B cell (primary cell): ENCODE results near the gene CRYZ. TPM values are rescaled to one million over a fixed set of nuclear protein-coding genes. Genes with fewer than 3 reads are reported as not detected.
"Not testable (repeated sequence)": the region's sequence is repeated elsewhere in the genome, so short reads cannot be mapped to it uniquely, and the experiment has no call there.

Experiments used
- ATAC-seq: fragments of 200-7000 bp; cut with Tn5 transposase; one replicate; pipeline ENCODE4 v1.10.0; 2021; ENCODE audit warnings: low read depth, mild to moderate bottlenecking, moderate number of reproducible peaks, moderate library complexity
- CTCF ChIA-PET: fragments of 350-600 bp; sonication (Branson Sonifier 250); formaldehyde crosslinking; loops from one replicate; lab custom pipeline; 2021; ENCODE audit warnings: antibody characterized with exemption, inconsistent platforms; lab: Charles Lee
- POLR2A ChIA-PET: fragments of 350-600 bp; sonication (Branson Sonifier 250); formaldehyde crosslinking; loops from one replicate; lab custom pipeline; 2021; ENCODE audit warnings: antibody characterized with exemption; lab: Charles Lee
- DNase-seq: peaks from one replicate; pipeline ENCODE4 v3.0.0; 2013
- H2AFZ ChIP-seq: 2 replicates; pipeline ENCODE4 v1.6.1; 2012; ENCODE audit warnings: mild to moderate bottlenecking, low read depth, low read length; ENCODE audit not compliant: insufficient read depth, poor library complexity, severe bottlenecking
- H3K27ac ChIP-seq, 2 donors: 1 replicate in 1 of 2; 2 replicates in 1 of 2; pipeline ENCODE4 v1.5.1; 2012 to 2013; ENCODE audit warnings: low read length in 2 of 2, mild to moderate bottlenecking in 2 of 2, moderate library complexity in 1 of 2
- H3K27me3 ChIP-seq, 4 experiments: fragments of 200-600 bp in 1 of 4; sonication (generic) in 1 of 4; replicated peaks in 1 of 4; 1 replicate in 2 of 4; 2 replicates in 2 of 4; pipeline versions ENCODE4 v1.6.1 to v1.7.0; 2013 to 2016; ENCODE audit warnings: low read length in 3 of 4, mild to moderate bottlenecking in 2 of 4, mixed read lengths in 1 of 4, moderate library complexity in 1 of 4; ENCODE audit not compliant: insufficient read depth in 4 of 4, control insufficient read depth in 3 of 4; ENCODE audit errors: control extremely low read depth in 1 of 4
- H3K36me3 ChIP-seq, 2 experiments: replicated peaks in 1 of 2; 1 replicate in 1 of 2; 2 replicates in 1 of 2; pipeline versions ENCODE4 v1.6.1 to v1.7.1; 2013; ENCODE audit warnings: low read length in 1 of 2; ENCODE audit not compliant: insufficient read depth in 2 of 2, control insufficient read depth in 1 of 2; ENCODE audit errors: control extremely low read depth in 1 of 2, extremely low read depth in 1 of 2
- H3K4me1 ChIP-seq, 2 donors: fragments of 200-600 bp in 1 of 2; sonication (generic) in 1 of 2; 1 replicate in 1 of 2; 2 replicates in 1 of 2; pipeline versions ENCODE4 v1.5.1 to v1.6.1; 2013 to 2017; ENCODE audit warnings: low read length in 2 of 2; ENCODE audit not compliant: control insufficient read depth in 2 of 2, insufficient read depth in 2 of 2
- H3K4me2 ChIP-seq: replicated peaks from 2 replicates; pipeline ENCODE3; 2012; ENCODE audit warnings: mild to moderate bottlenecking, low read depth, low read length; ENCODE audit not compliant: poor library complexity, severe bottlenecking
- H3K4me3 ChIP-seq, 5 experiments: fragments of 200-600 bp in 1 of 5; sonication (generic) in 1 of 5; 1 replicate in 3 of 5; 2 replicates in 2 of 5; pipeline versions ENCODE4 v1.5.1 to v1.7.0; 2011 to 2016; ENCODE audit warnings: low read length in 4 of 5, mild to moderate bottlenecking in 4 of 5, low read depth in 2 of 5, control low read depth in 1 of 5, moderate library complexity in 1 of 5; ENCODE audit not compliant: insufficient read depth in 1 of 5; ENCODE audit errors: control extremely low read depth in 1 of 5, extremely low read depth in 1 of 5
- H3K79me2 ChIP-seq: fragments of 200-600 bp; sonication (generic); one replicate; pipeline ENCODE4 v1.6.0; 2016; ENCODE audit warnings: low read length; ENCODE audit not compliant: control insufficient read depth, insufficient read depth
- H3K9ac ChIP-seq: fragments of 200-600 bp; sonication (generic); 2 replicates; pipeline ENCODE4 v1.6.1; 2017; ENCODE audit warnings: mild to moderate bottlenecking, low read length, moderate library complexity
- H3K9me3 ChIP-seq, 3 donors: one replicate each; pipeline versions ENCODE4 v1.6.1 to v1.7.1; 2013; ENCODE audit warnings: low read length in 2 of 3; ENCODE audit not compliant: control insufficient read depth in 2 of 3, insufficient read depth in 1 of 3; ENCODE audit errors: control extremely low read depth in 1 of 3
- H4K20me1 ChIP-seq: 2 replicates; pipeline ENCODE4 v1.6.0; 2012; ENCODE audit warnings: mild to moderate bottlenecking, low read length; ENCODE audit not compliant: insufficient read depth, control insufficient read depth, poor library complexity, severe bottlenecking
- H3K27ac Mint-ChIP-seq: one replicate; pipeline ENCODE4 v1.8.0; 2021; ENCODE audit warnings: mixed read lengths
- H3K27me3 Mint-ChIP-seq: one replicate; pipeline ENCODE4 v1.8.0; 2021; ENCODE audit warnings: mixed read lengths
- H3K4me1 Mint-ChIP-seq: one replicate; pipeline ENCODE4 v1.8.0; 2021; ENCODE audit warnings: mixed read lengths
- H3K4me3 Mint-ChIP-seq: one replicate; pipeline ENCODE4 v1.8.0; 2021; ENCODE audit warnings: mixed read lengths
- H3K9me3 Mint-ChIP-seq: one replicate; pipeline ENCODE4 v1.8.0; 2022; ENCODE audit warnings: mixed read lengths; ENCODE audit not compliant: insufficient read depth
- EZH2 ChIP-seq: IDR thresholded peaks from 2 replicates; pipeline ENCODE4 v1.6.1; 2012; ENCODE audit warnings: borderline replicate concordance, low read depth, mild to moderate bottlenecking, moderate library complexity, low read length; ENCODE audit not compliant: insufficient read depth, poor library complexity, severe bottlenecking
- WGBS: methylation state at CpG from one replicate; pipeline ENCODE4 v1.1.5; 2013; ENCODE audit warnings: missing lambda C conversion rate; ENCODE audit not compliant: insufficient coverage; 5-methylcytosine and 5-hydroxymethylcytosine counted together
- intact Hi-C: fragments of 100-400 bp; cut with micrococcal nuclease; formaldehyde crosslinking; loops from one replicate; pipeline ENCODE4 v1.10.0; 2022
- polyA plus RNA-seq: library from polyadenylated mRNA; depleted of rRNA; stranded (reverse); fragments of >200 nt; gene quantifications from 2 replicates; pipeline ENCODE4 v1.2.3, GENCODE V29; 2012
- total RNA-seq, 2 donors: library from RNA; stranded (reverse); fragments of 120-200 nt in 1 of 2; gene quantifications; 1 replicate in 1 of 2; 2 replicates in 1 of 2; pipeline versions ENCODE4 v1.2.3 to v1.2.4, GENCODE V29; 2013 to 2022
- TF ChIP-seq, protein P1 (sequence below): fragments of 200-600 bp; IDR thresholded peaks from one replicate; pipeline ENCODE4 v1.8.0; 2022; ENCODE audit warnings: antibody characterized with exemption, mild to moderate bottlenecking

Gene CRYZ
- total and polyA plus RNA-seq, 2 donors (not counting 1 experiment from before 2014, with no cell fraction given), result 11.1 to 21.7 TPM

DNA sequence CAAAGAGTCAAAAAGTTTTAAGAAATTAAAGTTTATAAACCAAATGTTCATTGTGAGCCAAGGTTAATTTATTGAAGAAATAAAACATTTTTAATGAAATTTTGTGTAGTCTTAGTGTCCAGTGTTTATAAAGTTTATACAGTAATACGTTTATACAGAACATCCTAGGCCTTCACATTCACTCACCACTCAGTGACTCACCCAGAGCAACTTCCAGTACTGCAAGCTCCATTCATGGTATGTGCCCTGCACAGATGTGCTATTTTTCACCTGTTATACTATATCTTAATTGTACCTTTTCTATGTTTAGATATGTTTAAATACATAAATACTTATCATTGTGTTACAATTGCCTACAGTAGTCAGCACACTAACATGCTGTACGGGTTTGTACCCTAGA is 33.7 kb upstream of the CRYZ start:
- H3K9me3 Mint-ChIP-seq, result no peaks in the 10 kb centered on the region
- Histone ChIP-seq H3K4me3 (no peak overlapping the region), H3K9me3 (no peaks in the 10 kb centered on the region), H2AFZ (no peak overlapping the region), H3K36me3 (peaks cover 5 to 17% of the 10 kb centered on the region in 2 experiments), H3K4me2 (no peak overlapping the region), H3K27me3 (no peaks in the 10 kb centered on the region), H3K79me2 (no peaks in the 10 kb centered on the region), H4K20me1 (no peaks in the 10 kb centered on the region), H3K27ac (no peak overlapping the region), H3K9ac (no peak overlapping the region), H3K4me1 (no peaks in the 10 kb centered on the region)
- POLR2A ChIA-PET, result no interaction called here
- H3K4me1 Mint-ChIP-seq, result no peaks in the 10 kb centered on the region
- intact Hi-C loops, result no loop called here
- no peak overlapping the region for H3K4me3 Mint-ChIP-seq
- CTCF ChIA-PET, result interaction anchor here (1.1 kb wide), 1 partner anchor 109 kb away, joined by 3 read pairs; no protein-coding TSS in a partner anchor
- no peaks in the 10 kb centered on the region for H3K27me3 Mint-ChIP-seq
- no peak for ATAC-seq
- WGBS, result no CpG with 5 or more reads among the region's 2 CpGs
- no peak for DNase-seq
- H3K27ac Mint-ChIP-seq, result no peak overlapping the region
- no peak for TF ChIP-seq EZH2
- TF ChIP-seq, protein P1, sequence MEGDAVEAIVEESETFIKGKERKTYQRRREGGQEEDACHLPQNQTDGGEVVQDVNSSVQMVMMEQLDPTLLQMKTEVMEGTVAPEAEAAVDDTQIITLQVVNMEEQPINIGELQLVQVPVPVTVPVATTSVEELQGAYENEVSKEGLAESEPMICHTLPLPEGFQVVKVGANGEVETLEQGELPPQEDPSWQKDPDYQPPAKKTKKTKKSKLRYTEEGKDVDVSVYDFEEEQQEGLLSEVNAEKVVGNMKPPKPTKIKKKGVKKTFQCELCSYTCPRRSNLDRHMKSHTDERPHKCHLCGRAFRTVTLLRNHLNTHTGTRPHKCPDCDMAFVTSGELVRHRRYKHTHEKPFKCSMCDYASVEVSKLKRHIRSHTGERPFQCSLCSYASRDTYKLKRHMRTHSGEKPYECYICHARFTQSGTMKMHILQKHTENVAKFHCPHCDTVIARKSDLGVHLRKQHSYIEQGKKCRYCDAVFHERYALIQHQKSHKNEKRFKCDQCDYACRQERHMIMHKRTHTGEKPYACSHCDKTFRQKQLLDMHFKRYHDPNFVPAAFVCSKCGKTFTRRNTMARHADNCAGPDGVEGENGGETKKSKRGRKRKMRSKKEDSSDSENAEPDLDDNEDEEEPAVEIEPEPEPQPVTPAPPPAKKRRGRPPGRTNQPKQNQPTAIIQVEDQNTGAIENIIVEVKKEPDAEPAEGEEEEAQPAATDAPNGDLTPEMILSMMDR, result no peak

DNA sequence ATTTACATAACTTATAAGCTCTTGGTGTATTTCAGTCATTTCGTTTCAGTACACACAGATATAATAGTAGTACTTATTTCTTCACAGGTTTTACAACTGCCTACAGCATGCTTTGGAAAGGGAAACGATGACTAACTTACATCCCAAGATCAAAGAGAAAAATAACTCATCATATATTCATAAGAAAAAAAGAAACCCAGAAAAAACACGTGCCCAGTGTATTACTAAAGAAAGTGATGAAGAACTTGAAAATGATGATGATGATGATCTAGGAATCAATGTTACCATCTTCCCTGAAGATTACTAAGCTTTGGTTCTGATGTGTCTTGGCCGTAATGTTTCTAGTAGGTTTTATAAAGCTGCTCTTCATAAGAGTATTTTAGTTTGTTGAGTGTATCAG is 31.0 kb upstream of the CRYZ start:
- intact Hi-C loops, result no loop called here
- H3K27ac ChIP-seq, result no peak overlapping the region
- no peak overlapping the region for H3K4me3 Mint-ChIP-seq
- no peaks in the 10 kb centered on the region for H3K27me3 ChIP-seq
- WGBS, result no CpG with 5 or more reads among the region's 4 CpGs
- ChIA-PET CTCF (interaction anchor here (0.9 kb wide), 1 partner anchor 8 kb away, joined by 3 read pairs; no protein-coding TSS in a partner anchor), POLR2A (no interaction called here)
- peaks cover 17 to 25% of the 10 kb centered on the region in 2 experiments for H3K36me3 ChIP-seq
- no peak overlapping the region for H3K4me2 ChIP-seq
- no peaks in the 10 kb centered on the region for H3K9me3 ChIP-seq
- no peak overlapping the region for H3K4me3 ChIP-seq
- H3K4me1 ChIP-seq, result no peaks in the 10 kb centered on the region
- H4K20me1 ChIP-seq, result no peaks in the 10 kb centered on the region
- no peaks in the 10 kb centered on the region for H3K27me3 Mint-ChIP-seq
- DNase-seq (no peak), ATAC-seq (no peak)
- no peaks in the 10 kb centered on the region for H3K9me3 Mint-ChIP-seq
- no peak for TF ChIP-seq EZH2
- TF ChIP-seq, protein P1, result no peak
- no peak overlapping the region for H3K9ac ChIP-seq
- H3K79me2 ChIP-seq, result no peaks in the 10 kb centered on the region
- no peaks in the 10 kb centered on the region for H3K4me1 Mint-ChIP-seq
- H3K27ac Mint-ChIP-seq, result no peak overlapping the region
- no peak overlapping the region for H2AFZ ChIP-seq

DNA sequence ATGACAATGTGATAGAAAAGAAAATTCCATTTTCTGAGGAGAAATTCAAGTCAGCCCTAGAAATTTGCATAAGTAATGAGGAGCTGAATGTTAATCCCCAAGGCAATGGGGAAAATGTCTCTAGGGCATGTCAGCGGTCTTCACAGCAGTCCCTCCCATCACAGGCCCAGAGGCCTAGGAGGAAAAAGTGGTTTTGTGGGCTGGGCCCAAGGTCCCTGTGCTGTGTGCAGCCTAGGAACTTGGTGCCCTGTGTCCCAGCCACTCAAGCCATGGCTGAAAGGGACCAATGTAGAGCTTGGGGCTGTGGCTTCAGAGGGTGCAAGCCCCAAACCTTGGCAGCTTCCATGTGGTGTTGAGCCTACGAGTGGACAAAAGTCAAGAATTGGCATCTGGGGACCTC is 23.8 kb upstream of the CRYZ start:
- H2AFZ ChIP-seq, DNase-seq, H3K4me3 ChIP-seq, H3K9ac ChIP-seq, POLR2A ChIA-PET, H3K4me1 Mint-ChIP-seq, H4K20me1 ChIP-seq, H3K4me2 ChIP-seq, CTCF ChIA-PET, H3K79me2 ChIP-seq, H3K9me3 ChIP-seq, ATAC-seq, H3K4me1 ChIP-seq, intact Hi-C loops, H3K4me3 Mint-ChIP-seq, H3K27me3 ChIP-seq, H3K27me3 Mint-ChIP-seq, H3K9me3 Mint-ChIP-seq, H3K27ac ChIP-seq, H3K27ac Mint-ChIP-seq: not testable (repeated sequence)
- WGBS, result 100% methylated on average over 1 of the region's 2 CpGs
- peaks cover 0 to 67% of the 10 kb centered on the region in 2 experiments for H3K36me3 ChIP-seq
